ENCODE measurements around the gene RIMBP2. TPM values are rescaled to one million over a fixed set of nuclear protein-coding genes. Genes with fewer than 3 reads are reported as not detected.

Gene RIMBP2
- polyA plus RNA-seq, 1 of the 3 experiments (the other 2 are of a cell fraction): 0.90 TPM

GRCh38 chr12:130617219-130617618 lies 98.9 kb downstream of the RIMBP2 start (continued):
- TF ChIP-seq USF2 (IDR thresholded peaks at IDR 0.05; ENCODE audit: borderline replicate concordance, low read depth, low read length) (no peak), GATA2 (CRISPR knock-in tag; IDR thresholded peaks at IDR 0.05) (no peak), USF1 (IDR thresholded peaks at IDR 0.05; ENCODE audit: borderline replicate concordance, low read depth) (no peak), FOXM1 (IDR thresholded peaks at IDR 0.05; ENCODE audit: low read depth) (no peak), CHD2 (IDR thresholded peaks at IDR 0.05; ENCODE audit: low read length, partially characterized antibody) (no peak)

- H3F3A ChIP-seq (replicated peaks; ENCODE audit: insufficient read depth): no peaks in the 10 kb centered on the region
- no peaks in the 10 kb centered on the region for H3K27me3 ChIP-seq (ENCODE audit: insufficient read depth)
- ChIA-PET CTCF (interaction anchor here (1.2 to 2.7 kb wide), 2 partner anchors 13 to 132 kb away, joined by 4 to 9 read pairs; no protein-coding TSS in a partner anchor), POLR2A (no interaction called here)
- H3K9me2 ChIP-seq: no peaks in the 10 kb centered on the region
- no peak for DNase-seq
- no peaks in the 10 kb centered on the region for H3K79me2 ChIP-seq (ENCODE audit: insufficient read depth)
- no peaks in the 10 kb centered on the region for H4K20me1 ChIP-seq (ENCODE audit: insufficient read depth)
- H3K4me3 ChIP-seq (ENCODE audit: low read depth in 2 of 2, low read length in 1 of 2): no peak overlapping the region
- WGBS (ENCODE audit: low lambda C conversion rate): 63% methylated on average over 16 of the region's 16 CpGs
- no peaks in the 10 kb centered on the region for H3K36me3 ChIP-seq (replicated peaks in 1 of 2; ENCODE audit: control insufficient read depth in 1 of 2, insufficient read depth in 2 of 2, low read length in 1 of 2)
- H3K4me2 ChIP-seq: no peak overlapping the region
- TF ChIP-seq NFIC (IDR thresholded peaks at IDR 0.05; ENCODE audit: borderline replicate concordance) (no peak), GATA2 (CRISPR knock-in tag; IDR thresholded peaks at IDR 0.05) (no peak), PBX3 (IDR thresholded peaks at IDR 0.05) (no peak), MEF2A (IDR thresholded peaks at IDR 0.05; ENCODE audit: borderline replicate concordance, low read depth) (no peak), SIN3A (IDR thresholded peaks at IDR 0.05; ENCODE audit: borderline replicate concordance, low read depth, low read length) (no peak), FOXJ3 (CRISPR knock-in tag; IDR thresholded peaks at IDR 0.05) (no peak), RCOR1 (IDR thresholded peaks at IDR 0.05; ENCODE audit: low read length) (no peak), EZH2phosphoT487 (IDR thresholded peaks at IDR 0.05; ENCODE audit: borderline replicate concordance, low read depth) (no peak), POLR2AphosphoS5 (IDR thresholded peaks at IDR 0.05; ENCODE audit: low read depth, low read length) (no peak), REST (IDR thresholded peaks at IDR 0.05; ENCODE audit: low read depth, low read length) (no peak), USF2 (IDR thresholded peaks at IDR 0.05; ENCODE audit: borderline replicate concordance, low read depth, low read length) (no peak), FOSL2 (IDR thresholded peaks at IDR 0.05; ENCODE audit: borderline replicate concordance, low read depth) (no peak), YY1 (IDR thresholded peaks at IDR 0.05; ENCODE audit: low read depth) (no peak), JUND (IDR thresholded peaks at IDR 0.05) (no peak), ELF1 (IDR thresholded peaks at IDR 0.05) (no peak), GABPA (IDR thresholded peaks at IDR 0.05; ENCODE audit: low read depth) (no peak), MAX (IDR thresholded peaks at IDR 0.05; ENCODE audit: low read depth) (no peak), TCF12 (IDR thresholded peaks at IDR 0.05) (no peak)
- no peaks in the 10 kb centered on the region for H3K9me3 ChIP-seq
- H3K27ac ChIP-seq (ENCODE audit: low read depth in 2 of 2, low read length in 1 of 2): peak overlapping the region in 1 of 2 experiments; percentile 84; a peak in 2 of 4 replicates
- no peak overlapping the region for H2AFZ ChIP-seq (ENCODE audit: low read depth)
- H3K4me1 ChIP-seq (ENCODE audit: control insufficient read depth in 1 of 2, insufficient read depth in 2 of 2, low read depth in 1 of 2, low read length in 1 of 2): peaks cover 0 to 77% of the 10 kb centered on the region in 2 experiments; a peak in 1 of 4 replicates
- no peak overlapping the region for H3K9ac ChIP-seq
Observed at GRCh38 chr12:130615861-130616345, 100.2 kb downstream of the RIMBP2 start.

Measured in SK-N-SH (cell line).